HepG2 (cell line): Measurements from ENCODE around the gene SYT7. TPM values are rescaled to one million over a fixed set of nuclear protein-coding genes. Genes with fewer than 3 reads are reported as not detected.
A peak's percentile ranks its signal among the peaks of the same experiment; 100 is the strongest.

Experiments used
- ARID5B ChIP-seq: IDR thresholded peaks from 2 replicates; pipeline ENCODE4 v1.4.0; 2020; ENCODE audit warnings: mild to moderate bottlenecking, missing genetic modification reagents
- ARNT ChIP-seq: fragments of 450-650 bp; IDR thresholded peaks from 2 replicates; pipeline ENCODE4 v1.6.1; 2017
- ARNTL ChIP-seq: sonication (generic); formaldehyde crosslinking; IDR thresholded peaks from 2 replicates; pipeline ENCODE4 v1.4.0; 2020; ENCODE audit warnings: mild to moderate bottlenecking, missing genetic modification reagents
- BRD4 ChIP-seq: sonication (generic); formaldehyde crosslinking; IDR thresholded peaks from 2 replicates; pipeline ENCODE4 v1.4.0; 2020; ENCODE audit warnings: missing genetic modification reagents
- ERF ChIP-seq: IDR thresholded peaks from 2 replicates; pipeline ENCODE4 v1.6.1; 2018; ENCODE audit warnings: missing biosample characterization, missing genetic modification reagents
- FOXA3 ChIP-seq: IDR thresholded peaks from 2 replicates; pipeline ENCODE4 v1.6.1; 2016; ENCODE audit warnings: missing genetic modification reagents, missing compliant biosample characterization
- HES4 ChIP-seq: sonication (generic); formaldehyde crosslinking; IDR thresholded peaks from 2 replicates; pipeline ENCODE4 v1.9.0; 2021; ENCODE audit warnings: mild to moderate bottlenecking, missing genetic modification reagents, borderline replicate concordance
- HNF1A ChIP-seq, 2 experiments: sonication (generic) in 1 of 2; formaldehyde crosslinking in 1 of 2; IDR thresholded peaks; 2 replicates each; pipeline versions ENCODE4 v1.4.0 to v1.6.1; 2016 to 2020; ENCODE audit warnings: borderline replicate concordance in 1 of 2, low read depth in 1 of 2, mild to moderate bottlenecking in 1 of 2, missing genetic modification reagents in 1 of 2
- IKZF1 ChIP-seq: fragments of 450-650 bp; IDR thresholded peaks from 2 replicates; pipeline ENCODE4 v1.7.1; 2016
- MAF1 ChIP-seq: sonication (generic); formaldehyde crosslinking; IDR thresholded peaks from 2 replicates; pipeline ENCODE4 v1.5.0; 2020; ENCODE audit warnings: missing genetic modification reagents, borderline replicate concordance
- PAX8 ChIP-seq: sonication (generic); formaldehyde crosslinking; IDR thresholded peaks from 2 replicates; pipeline ENCODE4 v1.8.0; 2022; ENCODE audit warnings: mild to moderate bottlenecking, missing genetic modification reagents, borderline replicate concordance
- RFX3 ChIP-seq: IDR thresholded peaks from 2 replicates; pipeline ENCODE4 v1.6.1; 2016; ENCODE audit warnings: missing biosample characterization, missing genetic modification reagents
- ZBTB8A ChIP-seq: sonication (generic); formaldehyde crosslinking; IDR thresholded peaks from 2 replicates; pipeline ENCODE4 v1.4.0; 2020; ENCODE audit warnings: mild to moderate bottlenecking, low read depth, missing genetic modification reagents, borderline replicate concordance
- ZNF143 ChIP-seq: sonication (generic); formaldehyde crosslinking; IDR thresholded peaks from 2 replicates; pipeline ENCODE4 v1.4.0; 2020; ENCODE audit warnings: missing genetic modification reagents
- ZNF251 ChIP-seq: sonication (generic); formaldehyde crosslinking; IDR thresholded peaks from 2 replicates; pipeline ENCODE4 v1.9.0; 2021; ENCODE audit warnings: mild to moderate bottlenecking, missing genetic modification reagents
- ZNF709 ChIP-seq: sonication (generic); formaldehyde crosslinking; IDR thresholded peaks from 2 replicates; pipeline ENCODE4 v1.5.0; 2020; ENCODE audit warnings: mild to moderate bottlenecking, missing genetic modification reagents
- polyA plus RNA-seq, 8 experiments: library from polyadenylated mRNA; depleted of rRNA in 3 of 8; stranded (reverse) in 7 of 8; unstranded in 1 of 8; fragments of >200 nt; fragmentation: Illumina TruSeq in 4 of 8; extraction: Trizol in 4 of 8; gene quantifications; 2 replicates each; pipeline versions ENCODE4 v1.2.1 to v1.2.3, GENCODE V29; 2011 to 2016; ENCODE audit warnings: low read depth in 4 of 8, missing spikeins in 1 of 8, mixed read lengths in 1 of 8; ENCODE audit not compliant: insufficient read depth in 1 of 8
- total RNA-seq, 5 experiments: library from RNA; depleted of rRNA; stranded (reverse); fragments of >200 nt; fragmentation: Illumina TruSeq; extraction: Trizol; gene quantifications; 2 replicates each; pipeline ENCODE4 v1.2.3, GENCODE V29; 2016; ENCODE audit warnings: low read depth in 1 of 5
- TF ChIP-seq, protein P1 (sequence below): sonication (generic); formaldehyde crosslinking; IDR thresholded peaks from 2 replicates; pipeline ENCODE4 v1.5.0; 2020; ENCODE audit warnings: mild to moderate bottlenecking, missing genetic modification reagents

The SYT7 gene
- total and polyA plus RNA-seq, 2 of the 13 experiments (the other 11 are each of a cell fraction or from before 2014, with no cell fraction given) = 1.4 to 4.4 TPM

GRCh38 chr11:61509043-61510029 is 71.5 kb downstream of the SYT7 start (continued):
- no peak for TF ChIP-seq MAF1 (CRISPR knock-in tag)
- TF ChIP-seq ZNF143 (CRISPR knock-in tag) = no peak; the same call in 1 of the 2 replicates
- no peak for TF ChIP-seq IKZF1
- TF ChIP-seq ARNTL (CRISPR knock-in tag) = no peak
- TF ChIP-seq ARID5B (CRISPR knock-in tag) = peak; percentile 54; the same call in 1 of the 2 replicates
- no peak for TF ChIP-seq HNF1A (IDR thresholded peaks at IDR 0.05; ENCODE audit: low read depth)
- no peak; the same call in 1 of the 2 replicates for TF ChIP-seq HNF1A (CRISPR knock-in tag; IDR thresholded peaks at IDR 0.05; ENCODE audit: borderline replicate concordance)
- TF ChIP-seq PAX8 (CRISPR knock-in tag) = no peak
- no peak for TF ChIP-seq BRD4
- TF ChIP-seq, protein P1, sequence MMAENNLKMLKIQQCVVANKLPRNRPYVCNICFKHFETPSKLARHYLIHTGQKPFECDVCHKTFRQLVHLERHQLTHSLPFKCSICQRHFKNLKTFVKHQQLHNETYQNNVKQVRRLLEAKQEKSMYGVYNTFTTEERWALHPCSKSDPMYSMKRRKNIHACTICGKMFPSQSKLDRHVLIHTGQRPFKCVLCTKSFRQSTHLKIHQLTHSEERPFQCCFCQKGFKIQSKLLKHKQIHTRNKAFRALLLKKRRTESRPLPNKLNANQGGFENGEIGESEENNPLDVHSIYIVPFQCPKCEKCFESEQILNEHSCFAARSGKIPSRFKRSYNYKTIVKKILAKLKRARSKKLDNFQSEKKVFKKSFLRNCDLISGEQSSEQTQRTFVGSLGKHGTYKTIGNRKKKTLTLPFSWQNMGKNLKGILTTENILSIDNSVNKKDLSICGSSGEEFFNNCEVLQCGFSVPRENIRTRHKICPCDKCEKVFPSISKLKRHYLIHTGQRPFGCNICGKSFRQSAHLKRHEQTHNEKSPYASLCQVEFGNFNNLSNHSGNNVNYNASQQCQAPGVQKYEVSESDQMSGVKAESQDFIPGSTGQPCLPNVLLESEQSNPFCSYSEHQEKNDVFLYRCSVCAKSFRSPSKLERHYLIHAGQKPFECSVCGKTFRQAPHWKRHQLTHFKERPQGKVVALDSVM (CRISPR knock-in tag) = no peak
- TF ChIP-seq ZNF251 (CRISPR knock-in tag) = no peak
- TF ChIP-seq ZNF709 (CRISPR knock-in tag) = 0 out of 2 replicates have a peak, but pooled peaks have one; percentile 55
- peak; percentile 60; the same call in 1 of the 2 replicates for TF ChIP-seq ERF (CRISPR knock-in tag)
- TF ChIP-seq ZBTB8A = no peak
- no peak for TF ChIP-seq ARNT
- TF ChIP-seq HES4 = no peak
- no peak for TF ChIP-seq RFX3
- no peak for TF ChIP-seq FOXA3
